Measurements from ENCODE around the gene PTMS.

DNA sequence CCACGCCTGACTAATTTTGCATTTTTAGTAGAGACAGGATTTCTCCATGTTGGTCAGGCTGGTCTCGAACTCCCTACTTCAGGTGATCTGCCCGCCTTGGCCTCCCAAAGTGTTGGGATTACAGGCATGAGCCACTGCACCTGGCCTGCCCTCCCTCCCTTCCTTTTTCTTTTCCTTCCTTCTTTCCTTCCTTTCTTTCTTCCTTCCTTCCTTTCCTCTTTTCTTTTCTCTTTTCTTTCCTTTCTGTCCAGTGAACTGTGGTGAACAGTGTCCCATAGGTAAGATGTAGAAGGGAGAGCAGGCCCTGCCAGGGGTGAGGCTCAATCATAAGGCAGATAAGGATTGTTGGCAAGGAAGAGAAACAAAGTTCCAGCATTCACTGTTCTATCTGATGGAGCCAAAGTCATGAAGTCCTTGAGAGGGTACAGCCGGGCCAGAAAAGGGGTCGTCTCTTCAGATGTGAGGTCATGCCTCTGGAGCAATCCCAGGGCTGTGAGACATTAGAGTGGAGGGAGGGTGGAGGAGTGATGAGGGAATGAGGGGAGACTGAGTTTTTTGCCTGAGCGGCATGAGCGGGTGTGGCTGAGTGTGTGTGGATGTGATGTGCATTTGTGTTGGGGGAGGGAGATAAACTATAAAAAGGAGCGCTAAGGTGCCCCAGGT lies 9.0 kb upstream of the PTMS start:
- TF ChIP-seq SPI1 (IDR thresholded peaks at IDR 0.05; ENCODE audit: low read depth, low read length) (no peak), POU2F2 (IDR thresholded peaks at IDR 0.05; ENCODE audit: low read depth, low read length) (no peak), POLR2A (IDR thresholded peaks at IDR 0.05; ENCODE audit: low read depth, low read length) (no peak), TAF1 (IDR thresholded peaks at IDR 0.05; ENCODE audit: low read depth, low read length) (no peak), POLR2AphosphoS5 (IDR thresholded peaks at IDR 0.05; ENCODE audit: low read depth, low read length) (no peak)

Measured in GM12891 (cell line).